Stomach (tissue), 9 donors: Measurements from ENCODE around the gene ADARB2. TPM values are rescaled to one million over a fixed set of nuclear protein-coding genes. Genes with fewer than 3 reads are reported as not detected.
"Not testable (repeated sequence)": the region's sequence is repeated elsewhere in the genome, so short reads cannot be mapped to it uniquely, and the experiment has no call there.

Source experiments
- DNase-seq, 2 donors: peaks; one replicate each; pipeline versions ENCODE4 v3.0.0 to v3.0.0-alpha.2; 2013 to 2019
- H3K27ac ChIP-seq, 5 donors: fragments of 200-600 bp in 4 of 5; sonication (generic) in 4 of 5; one replicate each; pipeline ENCODE4 v1.5.1; 2013 to 2019; ENCODE audit warnings: mild to moderate bottlenecking in 1 of 5, moderate library complexity in 1 of 5
- H3K27me3 ChIP-seq, 3 donors: fragments of 200-600 bp; sonication (generic); one replicate each; pipeline ENCODE4 v1.5.1; 2017 to 2019; ENCODE audit warnings: mixed run types in 1 of 3
- H3K36me3 ChIP-seq, 4 donors: fragments of 200-600 bp; sonication (generic); 1 replicate in 3 of 4; 2 replicates in 1 of 4; pipeline ENCODE4 v1.5.1; 2016 to 2019
- H3K4me1 ChIP-seq, 4 donors: fragments of 200-600 bp; sonication (generic); one replicate each; pipeline ENCODE4 v1.5.1; 2016 to 2019
- H3K4me3 ChIP-seq, 4 donors: fragments of 200-600 bp; sonication (generic) in 3 of 4; one replicate each; pipeline ENCODE4 v1.5.1; 2016 to 2019; ENCODE audit warnings: mild to moderate bottlenecking in 1 of 4
- H3K9me3 ChIP-seq, 4 donors: fragments of 200-600 bp; sonication (generic); one replicate each; pipeline ENCODE4 v1.5.1; 2016 to 2019
- EP300 ChIP-seq: sonication (generic); formaldehyde crosslinking; IDR thresholded peaks from one replicate; pipeline ENCODE4 v1.6.1; 2017; ENCODE audit warnings: antibody characterized with exemption
- POLR2A ChIP-seq, 4 donors: fragments of 450-650 bp; IDR thresholded peaks; one replicate each; pipeline ENCODE4 v1.6.1; 2016; ENCODE audit warnings: antibody characterized with exemption in 4 of 4, control low read depth in 2 of 4, mild to moderate bottlenecking in 1 of 4, moderate library complexity in 1 of 4
- POLR2AphosphoS5 ChIP-seq, 3 donors: sonication (generic); formaldehyde crosslinking; IDR thresholded peaks; one replicate each; pipeline ENCODE4 v1.6.1; 2016; ENCODE audit warnings: antibody characterized with exemption in 3 of 3
- WGBS, 5 donors: extraction: QIAGEN DNeasy Blood & Tissue Kit in 3 of 5; methylation state at CpG; one replicate each; pipeline versions ENCODE4 v1.1.5 to v1.1.7; 2013 to 2018; 5-methylcytosine and 5-hydroxymethylcytosine counted together
- intact Hi-C: fragments of 100-400 bp; cut with DNase I; formaldehyde crosslinking; loops from one replicate; pipeline ENCODE4 v1.15.1; 2023; ENCODE audit warnings: low total_unique reads
- polyA plus RNA-seq, 3 donors: library from polyadenylated mRNA; stranded (reverse); fragments of 200-250 nt; gene quantifications; one replicate each; pipeline ENCODE4 v1.2.3, GENCODE V29; 2013
- total RNA-seq, 5 donors: library from RNA; depleted of rRNA; stranded (reverse); fragments of >200 nt; gene quantifications; one replicate each; pipeline versions ENCODE4 v1.1.0 to v1.2.3, GENCODE V29; 2014 to 2016
- TF ChIP-seq, protein P1 (sequence below), 7 experiments: fragments of 450-650 bp in 4 of 7; fragments of 200-600 bp in 3 of 7; sonication (generic) in 3 of 7; IDR thresholded peaks; one replicate each; pipeline ENCODE4 v1.5.1; 2016 to 2019; ENCODE audit warnings: antibody characterized with exemption in 7 of 7, control low read depth in 2 of 7, mild to moderate bottlenecking in 1 of 7
- donor health status: healthy with polysubstance abuse.
- donor health status: Bipolar disorder and iron deficiency.
- donor health status: healthy.

Gene ADARB2
- total and polyA plus RNA-seq, 8 donors: 0.55 to 4.1 (median 1.4) TPM; not detected in 1

DNA sequence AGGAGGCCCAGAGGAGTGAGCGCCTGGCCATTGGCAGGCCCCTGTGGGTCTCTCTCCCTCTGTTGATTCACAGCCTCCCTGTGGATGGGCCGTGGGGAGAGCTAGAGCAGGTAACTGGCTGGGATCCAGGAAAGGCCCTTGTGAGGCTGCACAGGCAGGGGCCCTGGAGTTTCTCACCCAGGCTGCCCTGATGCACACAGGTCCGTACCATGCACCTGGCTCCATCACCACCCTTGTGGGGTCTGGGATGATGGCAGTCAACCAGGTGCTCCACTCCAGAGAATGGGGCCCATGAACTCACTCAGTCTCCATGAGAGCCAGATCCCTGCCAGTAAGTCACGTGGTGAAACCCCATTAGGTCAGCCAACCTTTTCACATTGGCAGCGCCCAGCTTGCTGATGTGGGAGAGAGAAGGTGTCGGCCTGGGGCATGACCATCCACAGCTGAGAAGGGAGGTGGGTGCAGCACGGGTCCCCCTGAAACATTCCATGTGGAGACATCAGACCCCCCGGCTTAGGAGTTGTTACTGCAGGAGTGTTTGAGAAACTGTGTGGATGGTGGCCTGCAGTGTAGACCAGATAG is 320.8 kb downstream of the ADARB2 start:
- H3K36me3 ChIP-seq: no peaks in the 10 kb centered on the region

DNA sequence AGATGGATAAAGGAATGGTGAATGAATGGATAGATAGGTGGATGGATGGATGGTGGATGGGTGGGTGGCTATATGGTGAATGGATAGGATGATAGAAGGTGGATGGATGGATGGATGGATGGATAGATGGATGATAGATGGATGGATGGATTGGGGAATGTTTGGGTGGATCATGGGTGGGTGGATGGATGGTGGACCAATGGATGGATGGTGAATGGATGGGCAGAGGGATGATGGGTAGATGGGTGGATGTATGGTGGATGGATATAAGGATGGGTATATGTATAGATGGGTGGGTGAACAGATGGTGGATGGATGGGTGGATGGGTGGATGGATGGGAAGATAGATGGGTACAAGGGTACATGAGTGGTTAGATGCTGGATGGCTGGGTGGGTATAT is 322.4 kb downstream of the ADARB2 start:
- Histone ChIP-seq H3K9me3 (no peaks in the 10 kb centered on the region), H3K4me1 (peaks cover 0 to 8% (median 1%) of the 10 kb centered on the region in 4 donors), H3K4me3 (no peak overlapping the region), H3K27me3 (peaks cover 0 to 52% (median 0%) of the 10 kb centered on the region in 3 donors), H3K36me3 (no peaks in the 10 kb centered on the region), H3K27ac (no peak overlapping the region)
- TF ChIP-seq POLR2AphosphoS5 (IDR thresholded peaks at IDR 0.05): no peak
- no peak for DNase-seq
- intact Hi-C loops: no loop called here

More for the DNA sequence above, 320.8 kb downstream of the ADARB2 start:
- no peak overlapping the region for H3K27ac ChIP-seq
- H3K4me3 ChIP-seq: no peak overlapping the region
- peaks cover 0 to 55% (median 0%) of the 10 kb centered on the region in 3 donors for H3K27me3 ChIP-seq
- TF ChIP-seq POLR2A (IDR thresholded peaks at IDR 0.05) (no peak), EP300 (no peak), POLR2AphosphoS5 (IDR thresholded peaks at IDR 0.05) (no peak)
- TF ChIP-seq, protein P1, sequence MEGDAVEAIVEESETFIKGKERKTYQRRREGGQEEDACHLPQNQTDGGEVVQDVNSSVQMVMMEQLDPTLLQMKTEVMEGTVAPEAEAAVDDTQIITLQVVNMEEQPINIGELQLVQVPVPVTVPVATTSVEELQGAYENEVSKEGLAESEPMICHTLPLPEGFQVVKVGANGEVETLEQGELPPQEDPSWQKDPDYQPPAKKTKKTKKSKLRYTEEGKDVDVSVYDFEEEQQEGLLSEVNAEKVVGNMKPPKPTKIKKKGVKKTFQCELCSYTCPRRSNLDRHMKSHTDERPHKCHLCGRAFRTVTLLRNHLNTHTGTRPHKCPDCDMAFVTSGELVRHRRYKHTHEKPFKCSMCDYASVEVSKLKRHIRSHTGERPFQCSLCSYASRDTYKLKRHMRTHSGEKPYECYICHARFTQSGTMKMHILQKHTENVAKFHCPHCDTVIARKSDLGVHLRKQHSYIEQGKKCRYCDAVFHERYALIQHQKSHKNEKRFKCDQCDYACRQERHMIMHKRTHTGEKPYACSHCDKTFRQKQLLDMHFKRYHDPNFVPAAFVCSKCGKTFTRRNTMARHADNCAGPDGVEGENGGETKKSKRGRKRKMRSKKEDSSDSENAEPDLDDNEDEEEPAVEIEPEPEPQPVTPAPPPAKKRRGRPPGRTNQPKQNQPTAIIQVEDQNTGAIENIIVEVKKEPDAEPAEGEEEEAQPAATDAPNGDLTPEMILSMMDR (IDR thresholded peaks at IDR 0.05): no peak
- intact Hi-C loops: no loop called here
- 84 to 95% (median 94%) methylated on average over 7 to 8 of the region's 8 CpGs for WGBS, 5 donors
- peaks cover 0 to 22% (median 16%) of the 10 kb centered on the region in 4 donors for H3K4me1 ChIP-seq
- DNase-seq: peak in 1 of 2 donors; percentile 17
- no peaks in the 10 kb centered on the region for H3K9me3 ChIP-seq

DNA sequence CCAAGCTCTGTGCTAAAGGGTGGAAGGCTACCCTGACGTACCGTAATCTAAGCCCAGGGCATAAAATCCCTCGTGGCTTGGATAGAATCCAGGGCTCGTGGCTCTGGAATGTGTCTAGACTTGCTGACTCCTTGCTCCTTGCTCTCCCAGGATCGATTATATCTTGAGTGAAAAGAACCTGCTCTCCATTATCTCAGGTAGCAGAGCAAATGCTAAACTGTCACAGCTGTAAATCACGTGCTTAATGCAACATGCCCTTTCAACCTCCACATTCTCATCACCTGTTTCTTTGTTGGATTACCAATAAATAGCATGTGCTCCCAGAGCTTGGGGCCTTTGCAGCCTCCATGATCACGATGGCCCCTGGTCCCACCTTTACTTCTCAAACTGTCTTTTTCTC is 323.0 kb downstream of the ADARB2 start:
- WGBS, 5 donors: 52 to 56% (median 53%) methylated on average over 7 of the region's 7 CpGs
- H3K27me3 ChIP-seq: peaks cover 0 to 47% (median 0%) of the 10 kb centered on the region in 3 donors
- intact Hi-C loops: not testable (repeated sequence)

DNA sequence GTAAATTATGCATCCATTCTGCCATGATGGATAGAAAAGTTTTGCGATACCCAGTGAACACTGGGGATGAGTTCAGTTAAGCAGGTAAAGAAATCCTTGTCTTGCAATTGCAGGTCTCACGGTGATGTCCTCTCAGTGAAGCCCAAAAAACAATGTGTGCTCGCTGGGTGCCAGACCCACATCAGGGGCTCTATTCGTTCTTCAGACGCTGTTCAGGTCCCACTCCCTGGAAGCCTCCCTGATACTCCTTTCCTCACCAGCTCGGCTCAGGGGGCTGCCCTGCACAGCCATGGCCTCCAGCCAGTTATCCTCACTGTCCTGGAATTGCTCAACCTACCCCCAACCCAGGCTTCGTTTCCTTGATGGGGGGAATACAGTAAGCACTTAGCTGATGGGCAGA is 323.5 kb downstream of the ADARB2 start:
- Histone ChIP-seq H3K4me1 (no peaks in the 10 kb centered on the region), H3K36me3 (no peaks in the 10 kb centered on the region), H3K27me3 (peaks cover 0 to 41% (median 0%) of the 10 kb centered on the region in 3 donors), H3K27ac (no peak overlapping the region), H3K4me3 (no peak overlapping the region), H3K9me3 (no peaks in the 10 kb centered on the region)
- 86 to 96% (median 91%) methylated on average over 7 of the region's 7 CpGs for WGBS, 5 donors
- TF ChIP-seq, protein P1 (IDR thresholded peaks at IDR 0.05): no peak
- TF ChIP-seq EP300 (no peak), POLR2AphosphoS5 (IDR thresholded peaks at IDR 0.05) (no peak), POLR2A (IDR thresholded peaks at IDR 0.05) (no peak)
- intact Hi-C loops: no loop called here
- DNase-seq: peak in 1 of 2 donors; percentile 3

More for the DNA sequence above, 323.0 kb downstream of the ADARB2 start:
- H3K36me3 ChIP-seq, H3K27ac ChIP-seq, H3K9me3 ChIP-seq, H3K4me3 ChIP-seq, H3K4me1 ChIP-seq: not testable (repeated sequence)
- DNase-seq: peak in 1 of 2 donors; percentile 15

DNA sequence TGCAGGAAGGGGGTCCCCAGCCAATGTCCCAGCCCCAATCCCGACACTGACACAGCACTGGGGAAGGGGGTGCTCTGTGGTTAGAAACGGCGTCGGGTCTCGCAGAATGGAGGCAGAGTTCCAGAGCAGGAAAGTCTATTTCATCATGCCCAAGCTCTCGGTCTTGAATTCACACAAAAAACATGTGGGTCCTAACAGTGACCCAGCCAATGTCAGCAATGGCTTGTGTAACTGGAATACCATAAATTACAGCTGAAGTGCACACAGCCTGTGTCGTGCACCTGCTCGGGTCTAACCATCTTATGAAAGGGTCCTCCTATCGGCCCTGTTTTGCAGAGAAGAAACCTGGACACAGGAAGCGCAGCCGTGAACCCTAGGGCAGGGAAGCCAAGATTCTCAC is 324.1 kb downstream of the ADARB2 start:
- Histone ChIP-seq H3K36me3 (no peaks in the 10 kb centered on the region), H3K4me1 (no peaks in the 10 kb centered on the region), H3K4me3 (no peak overlapping the region), H3K27ac (no peak overlapping the region), H3K27me3 (peaks cover 0 to 38% (median 0%) of the 10 kb centered on the region in 3 donors), H3K9me3 (no peaks in the 10 kb centered on the region)
- peak in 1 of 2 donors; percentile 4 for DNase-seq
- intact Hi-C loops: no loop called here
- no peak for TF ChIP-seq EP300
- TF ChIP-seq, protein P1 (IDR thresholded peaks at IDR 0.05): no peak
- no peak for TF ChIP-seq POLR2AphosphoS5 (IDR thresholded peaks at IDR 0.05)
- TF ChIP-seq POLR2A (IDR thresholded peaks at IDR 0.05): no peak
- WGBS, 5 donors: 90 to 96% (median 95%) methylated on average over 6 to 11 of the region's 11 CpGs
